Measurements from ENCODE around the gene SAMD7.

The SAMD7 gene

GRCh38 chr3:169914321-169914720 is 2.9 kb downstream of the SAMD7 start:
- no peak for DNase-seq

GRCh38 chr3:169923189-169923588 is 11.8 kb downstream of the SAMD7 start:
- DNase-seq: no peak

- no peak for DNase-seq
Measured at GRCh38 chr3:169923831-169924230, 12.5 kb downstream of the SAMD7 start.

- no peak for DNase-seq
Measured at GRCh38 chr3:169929830-169930519, 18.6 kb downstream of the SAMD7 start.

- DNase-seq: no peak
Measured at GRCh38 chr3:169930843-169931242, 19.5 kb downstream of the SAMD7 start.

- no peak for DNase-seq
Measured at GRCh38 chr3:169931747-169932520, 20.6 kb downstream of the SAMD7 start.

GRCh38 chr3:169939320-169939719 is 27.9 kb downstream of the SAMD7 start:
- no peak for DNase-seq

- no peak for DNase-seq
Measured at GRCh38 chr3:169939751-169940150, 28.4 kb downstream of the SAMD7 start.

GRCh38 chr3:169940470-169941181 is 29.3 kb downstream of the SAMD7 start:
- DNase-seq: no peak

GRCh38 chr3:169945313-169945712 is 33.9 kb downstream of the SAMD7 start:
- DNase-seq: no peak

GRCh38 chr3:169946336-169946735 is 35.0 kb downstream of the SAMD7 start:
- no peak for DNase-seq

GRCh38 chr3:169948559-169949448 is 37.4 kb downstream of the SAMD7 start:
- no peak for DNase-seq

GRCh38 chr3:169952045-169952444 is 40.7 kb downstream of the SAMD7 start:
- DNase-seq: no peak

GRCh38 chr3:169953462-169954141 is 42.2 kb downstream of the SAMD7 start:
- DNase-seq: no peak

- DNase-seq: no peak
Measured at GRCh38 chr3:169954142-169954756, 42.9 kb downstream of the SAMD7 start.

- no peak for DNase-seq
Measured at GRCh38 chr3:169955406-169955805, 44.0 kb downstream of the SAMD7 start.

- DNase-seq: no peak
Measured at GRCh38 chr3:169964176-169964575, 52.8 kb downstream of the SAMD7 start.

- peak; percentile 60 for DNase-seq
Measured at GRCh38 chr3:169965562-169966427, 54.4 kb downstream of the SAMD7 start.

GRCh38 chr3:169966428-169966950 is 55.1 kb downstream of the SAMD7 start, which contains the start of gene SEC62:
TSS of gene SEC62 (plus strand) at chr3:169966807. CDS start at chr3:169966823, 16 bp downstream.
- peak; percentile 95 for DNase-seq
